ENCODE measurements around the gene OR8S1.

DNA sequence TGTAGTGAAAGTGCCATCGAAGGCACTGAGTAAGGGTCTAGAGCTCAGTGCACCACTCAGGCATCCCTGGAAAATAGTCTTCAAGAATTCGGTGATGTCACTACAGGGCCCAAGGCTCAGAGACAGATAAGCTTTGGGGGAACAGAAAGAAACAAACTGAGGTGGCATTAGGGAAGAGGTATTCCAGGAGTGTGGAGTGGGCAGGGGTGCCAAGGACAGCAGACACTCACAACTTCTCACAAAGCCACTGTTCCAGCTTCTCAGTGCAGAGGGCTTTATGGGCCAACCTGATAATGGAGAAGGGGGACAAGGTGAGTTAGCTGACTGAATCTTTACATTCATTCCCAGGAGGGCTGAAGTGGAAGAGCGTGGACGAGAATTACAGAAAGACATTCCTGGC lies 42.3 kb downstream of the OR8S1 start:
- TF ChIP-seq YY1 (IDR thresholded peaks at IDR 0.05; ENCODE audit: low read depth) (no peak), CREB1 (IDR thresholded peaks at IDR 0.05; ENCODE audit: low read depth) (no peak), RAD21 (IDR thresholded peaks at IDR 0.05; ENCODE audit: low read depth) (no peak), FOXM1 (IDR thresholded peaks at IDR 0.05; ENCODE audit: borderline replicate concordance, low read depth) (no peak), TAF1 (IDR thresholded peaks at IDR 0.05; ENCODE audit: low read depth) (no peak), CEBPB (IDR thresholded peaks at IDR 0.05) (no peak), EP300 (IDR thresholded peaks at IDR 0.05; ENCODE audit: borderline replicate concordance) (no peak), NFIC (IDR thresholded peaks at IDR 0.05) (no peak), TEAD4 (IDR thresholded peaks at IDR 0.05) (no peak)
- TF ChIP-seq, protein P1, sequence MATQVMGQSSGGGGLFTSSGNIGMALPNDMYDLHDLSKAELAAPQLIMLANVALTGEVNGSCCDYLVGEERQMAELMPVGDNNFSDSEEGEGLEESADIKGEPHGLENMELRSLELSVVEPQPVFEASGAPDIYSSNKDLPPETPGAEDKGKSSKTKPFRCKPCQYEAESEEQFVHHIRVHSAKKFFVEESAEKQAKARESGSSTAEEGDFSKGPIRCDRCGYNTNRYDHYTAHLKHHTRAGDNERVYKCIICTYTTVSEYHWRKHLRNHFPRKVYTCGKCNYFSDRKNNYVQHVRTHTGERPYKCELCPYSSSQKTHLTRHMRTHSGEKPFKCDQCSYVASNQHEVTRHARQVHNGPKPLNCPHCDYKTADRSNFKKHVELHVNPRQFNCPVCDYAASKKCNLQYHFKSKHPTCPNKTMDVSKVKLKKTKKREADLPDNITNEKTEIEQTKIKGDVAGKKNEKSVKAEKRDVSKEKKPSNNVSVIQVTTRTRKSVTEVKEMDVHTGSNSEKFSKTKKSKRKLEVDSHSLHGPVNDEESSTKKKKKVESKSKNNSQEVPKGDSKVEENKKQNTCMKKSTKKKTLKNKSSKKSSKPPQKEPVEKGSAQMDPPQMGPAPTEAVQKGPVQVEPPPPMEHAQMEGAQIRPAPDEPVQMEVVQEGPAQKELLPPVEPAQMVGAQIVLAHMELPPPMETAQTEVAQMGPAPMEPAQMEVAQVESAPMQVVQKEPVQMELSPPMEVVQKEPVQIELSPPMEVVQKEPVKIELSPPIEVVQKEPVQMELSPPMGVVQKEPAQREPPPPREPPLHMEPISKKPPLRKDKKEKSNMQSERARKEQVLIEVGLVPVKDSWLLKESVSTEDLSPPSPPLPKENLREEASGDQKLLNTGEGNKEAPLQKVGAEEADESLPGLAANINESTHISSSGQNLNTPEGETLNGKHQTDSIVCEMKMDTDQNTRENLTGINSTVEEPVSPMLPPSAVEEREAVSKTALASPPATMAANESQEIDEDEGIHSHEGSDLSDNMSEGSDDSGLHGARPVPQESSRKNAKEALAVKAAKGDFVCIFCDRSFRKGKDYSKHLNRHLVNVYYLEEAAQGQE (IDR thresholded peaks at IDR 0.05; ENCODE audit: low read depth): no peak
- TF ChIP-seq, protein P2, sequence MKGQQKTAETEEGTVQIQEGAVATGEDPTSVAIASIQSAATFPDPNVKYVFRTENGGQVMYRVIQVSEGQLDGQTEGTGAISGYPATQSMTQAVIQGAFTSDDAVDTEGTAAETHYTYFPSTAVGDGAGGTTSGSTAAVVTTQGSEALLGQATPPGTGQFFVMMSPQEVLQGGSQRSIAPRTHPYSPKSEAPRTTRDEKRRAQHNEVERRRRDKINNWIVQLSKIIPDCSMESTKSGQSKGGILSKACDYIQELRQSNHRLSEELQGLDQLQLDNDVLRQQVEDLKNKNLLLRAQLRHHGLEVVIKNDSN (IDR thresholded peaks at IDR 0.05): no peak
